Osteocyte (in vitro differentiated cells): Measurements from ENCODE around the gene DHRS1. TPM values are rescaled to one million over a fixed set of nuclear protein-coding genes. Genes with fewer than 3 reads are reported as not detected.

Source experiments
- DNase-seq: peaks from one replicate; pipeline ENCODE4 v3.0.0; 2021; ENCODE audit warnings: mixed read lengths; ENCODE audit not compliant: unreplicated experiment; ENCODE audit errors: extremely low spot score
- H3K27ac Mint-ChIP-seq: one replicate; pipeline ENCODE4 v1.8.0; 2021; ENCODE audit warnings: mild to moderate bottlenecking, mixed read lengths; ENCODE audit not compliant: unreplicated experiment
- H3K27me3 Mint-ChIP-seq: one replicate; pipeline ENCODE4 v1.8.0; 2021; ENCODE audit warnings: mixed read lengths; ENCODE audit not compliant: unreplicated experiment
- H3K36me3 Mint-ChIP-seq: one replicate; pipeline ENCODE4 v1.8.0; 2021; ENCODE audit warnings: mixed read lengths; ENCODE audit not compliant: unreplicated experiment
- H3K4me1 Mint-ChIP-seq: one replicate; pipeline ENCODE4 v1.8.0; 2021; ENCODE audit warnings: mixed read lengths; ENCODE audit not compliant: unreplicated experiment
- H3K4me3 Mint-ChIP-seq: one replicate; pipeline ENCODE4 v1.8.0; 2021; ENCODE audit warnings: mild to moderate bottlenecking, moderate library complexity, mixed read lengths; ENCODE audit not compliant: unreplicated experiment
- H3K9me3 Mint-ChIP-seq: one replicate; pipeline ENCODE4 v1.8.0; 2021; ENCODE audit warnings: mixed read lengths; ENCODE audit not compliant: unreplicated experiment
- CTCF ChIP-seq: fragments of 200-600 bp; sonication (generic); IDR thresholded peaks from 2 replicates; pipeline ENCODE4 v1.5.0; 2021; ENCODE audit warnings: antibody characterized with exemption, mild to moderate bottlenecking, moderate library complexity
- total RNA-seq: library from RNA; stranded (reverse); gene quantifications from 2 replicates; pipeline ENCODE4 v1.2.1, GENCODE V29; 2021

Gene DHRS1
- total RNA-seq, 1 donor from 2014 or later: 27.0 TPM

- Mint-ChIP-seq H3K27ac (no peak overlapping the region), H3K36me3 (no peaks in the 10 kb centered on the region), H3K4me3 (no peak overlapping the region), H3K4me1 (peaks cover under 1% of the 10 kb centered on the region), H3K27me3 (no peaks in the 10 kb centered on the region), H3K9me3 (no peaks in the 10 kb centered on the region)
- no peak for TF ChIP-seq CTCF
- DNase-seq: no peak
These were observed 21.8 kb downstream of the DHRS1 start for GRCh38 chr14:24277606-24278321.

GRCh38 chr14:24277071-24277470 is 22.5 kb downstream of the DHRS1 start:
- no peak overlapping the region for H3K27ac Mint-ChIP-seq
- H3K9me3 Mint-ChIP-seq: no peaks in the 10 kb centered on the region
- H3K36me3 Mint-ChIP-seq: no peaks in the 10 kb centered on the region
- TF ChIP-seq CTCF: no peak
- H3K4me1 Mint-ChIP-seq: peaks cover 7% of the 10 kb centered on the region
- no peak for DNase-seq
- no peaks in the 10 kb centered on the region for H3K27me3 Mint-ChIP-seq
- H3K4me3 Mint-ChIP-seq: no peak overlapping the region

- TF ChIP-seq CTCF: no peak
- Mint-ChIP-seq H3K36me3 (no peaks in the 10 kb centered on the region), H3K4me1 (peaks cover 14% of the 10 kb centered on the region), H3K27me3 (no peaks in the 10 kb centered on the region), H3K9me3 (no peaks in the 10 kb centered on the region), H3K27ac (no peak overlapping the region), H3K4me3 (no peak overlapping the region)
- DNase-seq: no peak
These were observed 25.5 kb downstream of the DHRS1 start for GRCh38 chr14:24274101-24274543.

GRCh38 chr14:24273422-24273998 is 26.1 kb downstream of the DHRS1 start:
- DNase-seq: no peak
- no peak for TF ChIP-seq CTCF
- no peaks in the 10 kb centered on the region for H3K9me3 Mint-ChIP-seq
- H3K4me3 Mint-ChIP-seq: no peak overlapping the region
- H3K27me3 Mint-ChIP-seq: no peaks in the 10 kb centered on the region
- H3K4me1 Mint-ChIP-seq: peaks cover 14% of the 10 kb centered on the region
- H3K27ac Mint-ChIP-seq: no peak overlapping the region
- no peaks in the 10 kb centered on the region for H3K36me3 Mint-ChIP-seq

GRCh38 chr14:24272467-24272866 is 27.1 kb downstream of the DHRS1 start:
- Mint-ChIP-seq H3K4me3 (peak overlapping the region; percentile 93), H3K9me3 (no peaks in the 10 kb centered on the region), H3K36me3 (no peaks in the 10 kb centered on the region), H3K27ac (peak overlapping the region; percentile 89), H3K4me1 (peaks cover 14% of the 10 kb centered on the region), H3K27me3 (no peaks in the 10 kb centered on the region)
- TF ChIP-seq CTCF: no peak
- no peak for DNase-seq
